ENCODE measurements around the gene CRIM1.
"Not testable (repeated sequence)": the region's sequence is repeated elsewhere in the genome, so short reads cannot be mapped to it uniquely, and the experiment has no call there.

CRIM1 gene

GRCh38 chr2:36355890-36356297 is 316 bp downstream of the CRIM1 start:
- no peak for FAIRE-seq

- no peak for FAIRE-seq
Measured at GRCh38 chr2:36356298-36356989, 866 bp downstream of the CRIM1 start.

- no peak for FAIRE-seq
Measured at GRCh38 chr2:36356990-36357846, 1.6 kb downstream of the CRIM1 start.

GRCh38 chr2:36357847-36358659 is 2.5 kb downstream of the CRIM1 start:
- no peak for FAIRE-seq

- no peak for FAIRE-seq
Measured at GRCh38 chr2:36359067-36359466, 3.5 kb downstream of the CRIM1 start.

GRCh38 chr2:36360063-36360462 is 4.5 kb downstream of the CRIM1 start:
- FAIRE-seq = no peak

- FAIRE-seq = no peak
Measured at GRCh38 chr2:36360834-36361233, 5.3 kb downstream of the CRIM1 start.

GRCh38 chr2:36361396-36361795 is 5.8 kb downstream of the CRIM1 start:
- FAIRE-seq = no peak

- no peak for FAIRE-seq
Measured at GRCh38 chr2:36362291-36362690, 6.7 kb downstream of the CRIM1 start.

GRCh38 chr2:36363085-36363484 is 7.5 kb downstream of the CRIM1 start:
- not testable (repeated sequence) for FAIRE-seq

- FAIRE-seq = no peak
Measured at GRCh38 chr2:36366491-36367120, 11.0 kb downstream of the CRIM1 start.

GRCh38 chr2:36367486-36367885 is 11.9 kb downstream of the CRIM1 start:
- no peak for FAIRE-seq

GRCh38 chr2:36367895-36368353 is 12.3 kb downstream of the CRIM1 start:
- no peak for FAIRE-seq

GRCh38 chr2:36368438-36368837 is 12.9 kb downstream of the CRIM1 start:
- FAIRE-seq = no peak

- FAIRE-seq = no peak
Measured at GRCh38 chr2:36369163-36369562, 13.6 kb downstream of the CRIM1 start.

- FAIRE-seq = no peak
Measured at GRCh38 chr2:36369716-36370115, 14.1 kb downstream of the CRIM1 start.

- no peak for FAIRE-seq
Measured at GRCh38 chr2:36370281-36370680, 14.7 kb downstream of the CRIM1 start.

- FAIRE-seq = no peak
Measured at GRCh38 chr2:36371070-36371874, 15.7 kb downstream of the CRIM1 start.

GRCh38 chr2:36371928-36372391 is 16.4 kb downstream of the CRIM1 start:
- no peak for FAIRE-seq

GRCh38 chr2:36373149-36373926 is 17.8 kb downstream of the CRIM1 start:
- FAIRE-seq = no peak

- no peak for FAIRE-seq
Measured at GRCh38 chr2:36374585-36374984, 19.0 kb downstream of the CRIM1 start.
